Thyroid gland (tissue), 4 donors: Measurements from ENCODE around the gene GPR156. TPM values are rescaled to one million over a fixed set of nuclear protein-coding genes. Genes with fewer than 3 reads are reported as not detected.
A peak's percentile ranks its signal among the peaks of the same experiment; 100 is the strongest.
"Not testable (repeated sequence)": the region's sequence is repeated elsewhere in the genome, so short reads cannot be mapped to it uniquely, and the experiment has no call there.

ENCODE experiments used
- DNase-seq, 2 donors: peaks; one replicate each; pipeline ENCODE4 v3.0.0-alpha.2; 2019
- H3K27ac ChIP-seq, 3 donors: fragments of 200-600 bp; sonication (generic); 1 replicate in 2 of 3; 2 replicates in 1 of 3; pipeline ENCODE4 v1.5.1; 2016 to 2019; ENCODE audit warnings: mild to moderate bottlenecking in 1 of 3, moderate library complexity in 1 of 3
- H3K27me3 ChIP-seq: fragments of 200-600 bp; sonication (generic); one replicate; pipeline ENCODE4 v1.5.1; 2019
- H3K36me3 ChIP-seq, 2 donors: fragments of 200-600 bp; sonication (generic); one replicate each; pipeline ENCODE4 v1.5.1; 2016 to 2019
- H3K4me1 ChIP-seq, 2 donors: fragments of 200-600 bp; sonication (generic); one replicate each; pipeline ENCODE4 v1.5.1; 2017 to 2019
- H3K4me3 ChIP-seq, 3 donors: fragments of 200-600 bp; sonication (generic); replicated peaks in 1 of 3; 1 replicate in 2 of 3; 2 replicates in 1 of 3; pipeline ENCODE4 v1.5.1; 2016; ENCODE audit warnings: mild to moderate bottlenecking in 1 of 3
- H3K9me3 ChIP-seq: fragments of 200-600 bp; sonication (generic); one replicate; pipeline ENCODE4 v1.5.1; 2017
- POLR2A ChIP-seq, 2 donors: fragments of 450-650 bp; IDR thresholded peaks; one replicate each; pipeline ENCODE4 v1.6.1; 2017; ENCODE audit warnings: antibody characterized with exemption in 2 of 2, mild to moderate bottlenecking in 2 of 2, moderate library complexity in 1 of 2
- WGBS, 2 donors: methylation state at CpG; one replicate each; pipeline ENCODE4 v1.1.5; 2017; 5-methylcytosine and 5-hydroxymethylcytosine counted together
- intact Hi-C: fragments of 100-400 bp; cut with DNase I; formaldehyde crosslinking; loops from one replicate; pipeline ENCODE4 v1.15.1; 2023
- total RNA-seq, 4 donors: library from RNA; depleted of rRNA; stranded (reverse); fragments of >200 nt; gene quantifications; one replicate each; pipeline ENCODE4 v1.2.3, GENCODE V29; 2016
- TF ChIP-seq, protein P1 (sequence below), 6 experiments: fragments of 200-600 bp in 3 of 6; fragments of 450-650 bp in 3 of 6; sonication (generic) in 3 of 6; IDR thresholded peaks; one replicate each; pipeline ENCODE4 v1.5.1; 2016 to 2019; ENCODE audit warnings: antibody characterized with exemption in 6 of 6, mild to moderate bottlenecking in 2 of 6, inconsistent platforms in 1 of 6, moderate library complexity in 1 of 6

GPR156 gene
- total RNA-seq, result not detected

DNA sequence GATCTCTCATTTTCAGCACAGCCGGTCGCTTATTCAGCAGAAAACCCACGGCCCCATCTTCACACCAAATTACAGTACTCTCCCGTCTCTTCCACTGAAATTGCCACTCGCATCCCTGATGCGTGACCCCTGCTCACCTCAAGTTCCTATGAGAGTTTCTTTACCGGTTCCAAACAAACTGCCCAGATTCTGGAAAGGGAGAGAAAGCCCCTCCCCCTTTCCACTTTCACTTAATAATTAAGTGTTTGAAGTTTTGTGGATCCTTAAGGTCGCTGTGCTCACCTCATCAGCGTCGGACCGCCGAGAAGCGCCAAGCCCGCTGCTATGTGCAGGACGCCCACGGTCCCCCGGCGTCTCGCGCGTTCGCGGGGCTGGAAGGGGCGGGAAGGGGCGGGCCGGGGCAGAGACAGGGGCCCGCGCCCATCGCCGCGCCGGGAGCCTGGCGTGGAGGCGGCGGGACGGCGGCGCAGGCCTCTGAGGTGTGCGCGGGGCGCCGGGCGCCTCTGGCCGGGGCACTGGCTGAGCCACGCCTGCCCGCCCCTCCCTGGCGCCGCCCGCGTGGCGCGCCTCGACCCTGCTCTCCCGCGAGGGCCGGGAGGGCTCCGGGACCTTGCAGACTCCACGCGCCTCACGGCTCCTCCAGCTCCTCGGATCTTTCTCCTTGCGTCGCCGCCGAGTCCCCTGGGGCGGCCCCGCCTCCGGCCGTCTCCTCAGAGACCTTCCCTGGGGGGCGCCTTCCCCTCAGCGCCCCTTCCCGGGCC, at the start of gene GPR156:
Gene GPR156 (minus strand): TSS at position 476 of the 761 bp plus-strand sequence. CDS start 41,124 bp downstream, outside the sequence.
- 6 to 13% methylated on average over 14 to 43 of the region's 72 CpGs for WGBS, 2 donors
- Histone ChIP-seq H3K27ac (no peak within 1 kb of the TSS), H3K9me3 (no peaks in the 10 kb centered on the region), H3K4me1 (peaks cover 3 to 4% of the 10 kb centered on the region in 2 donors), H3K4me3 (peak within 1 kb of the TSS in 2 of 3 donors; percentile 18 to 31), H3K36me3 (no peaks in the 10 kb centered on the region), H3K27me3 (no peaks in the 10 kb centered on the region)
- intact Hi-C loops, result no loop called here
- TF ChIP-seq POLR2A (IDR thresholded peaks at IDR 0.05), result no peak
- TF ChIP-seq, protein P1, sequence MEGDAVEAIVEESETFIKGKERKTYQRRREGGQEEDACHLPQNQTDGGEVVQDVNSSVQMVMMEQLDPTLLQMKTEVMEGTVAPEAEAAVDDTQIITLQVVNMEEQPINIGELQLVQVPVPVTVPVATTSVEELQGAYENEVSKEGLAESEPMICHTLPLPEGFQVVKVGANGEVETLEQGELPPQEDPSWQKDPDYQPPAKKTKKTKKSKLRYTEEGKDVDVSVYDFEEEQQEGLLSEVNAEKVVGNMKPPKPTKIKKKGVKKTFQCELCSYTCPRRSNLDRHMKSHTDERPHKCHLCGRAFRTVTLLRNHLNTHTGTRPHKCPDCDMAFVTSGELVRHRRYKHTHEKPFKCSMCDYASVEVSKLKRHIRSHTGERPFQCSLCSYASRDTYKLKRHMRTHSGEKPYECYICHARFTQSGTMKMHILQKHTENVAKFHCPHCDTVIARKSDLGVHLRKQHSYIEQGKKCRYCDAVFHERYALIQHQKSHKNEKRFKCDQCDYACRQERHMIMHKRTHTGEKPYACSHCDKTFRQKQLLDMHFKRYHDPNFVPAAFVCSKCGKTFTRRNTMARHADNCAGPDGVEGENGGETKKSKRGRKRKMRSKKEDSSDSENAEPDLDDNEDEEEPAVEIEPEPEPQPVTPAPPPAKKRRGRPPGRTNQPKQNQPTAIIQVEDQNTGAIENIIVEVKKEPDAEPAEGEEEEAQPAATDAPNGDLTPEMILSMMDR (IDR thresholded peaks at IDR 0.05), result no peak
- DNase-seq, result peak in 1 of 2 donors; percentile 8

DNA sequence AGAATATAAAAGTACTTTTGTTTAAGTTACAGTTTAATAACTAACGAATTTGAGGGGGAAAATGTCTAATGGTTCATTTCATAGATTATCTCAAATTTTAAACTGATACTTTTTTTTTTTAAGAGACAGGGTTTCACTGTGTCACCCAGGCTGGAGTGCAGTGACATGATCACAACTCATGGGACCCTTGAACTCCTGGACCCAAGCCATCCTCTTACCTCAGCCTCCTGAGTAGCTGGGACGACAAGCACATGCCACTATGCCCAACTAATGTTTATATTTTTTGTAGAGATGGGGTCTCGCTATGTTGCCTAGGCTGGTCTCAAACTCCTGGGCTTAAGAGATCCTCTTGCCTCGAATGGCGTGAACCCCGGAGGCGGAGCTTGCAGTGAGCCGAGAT, 47.6 kb upstream of the GPR156 start:
- no peak for DNase-seq
- TF ChIP-seq, protein P1 (IDR thresholded peaks at IDR 0.05), result no peak
- TF ChIP-seq POLR2A (IDR thresholded peaks at IDR 0.05), result no peak
- Histone ChIP-seq H3K4me3 (no peak overlapping the region), H3K36me3 (peaks cover 19 to 26% of the 10 kb centered on the region in 2 donors), H3K9me3 (no peaks in the 10 kb centered on the region), H3K27me3 (no peaks in the 10 kb centered on the region), H3K4me1 (no peaks in the 10 kb centered on the region), H3K27ac (no peak overlapping the region)
- 92 to 96% methylated on average over 8 of the region's 8 CpGs for WGBS, 2 donors
- intact Hi-C loops, result no loop called here

DNA sequence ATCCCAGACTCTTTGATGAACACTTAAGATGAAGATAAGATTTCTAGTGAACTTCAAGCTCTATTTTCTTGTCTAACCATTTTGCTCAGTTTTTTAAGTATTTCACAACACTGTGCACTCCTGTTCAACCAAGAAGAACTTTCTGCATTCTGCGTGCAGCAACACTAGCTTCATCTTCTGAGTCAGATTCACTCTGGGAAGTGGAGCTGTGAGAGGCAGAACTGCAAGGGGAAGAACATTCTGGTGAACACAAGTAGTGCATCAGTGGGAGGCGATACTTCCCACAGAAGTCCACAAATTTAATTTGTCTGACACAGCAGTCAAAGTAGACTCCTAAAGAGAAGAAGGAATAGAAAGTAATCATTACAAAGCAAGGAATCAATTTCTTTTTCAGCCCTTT, 46.1 kb upstream of the GPR156 start:
- WGBS, 2 donors, result 93 to 98% methylated on average over 2 of the region's 2 CpGs
- intact Hi-C loops, result no loop called here
- Histone ChIP-seq H3K36me3 (peaks cover 19 to 26% of the 10 kb centered on the region in 2 donors), H3K27ac (no peak overlapping the region), H3K4me3 (no peak overlapping the region), H3K9me3 (no peaks in the 10 kb centered on the region), H3K4me1 (no peaks in the 10 kb centered on the region), H3K27me3 (no peaks in the 10 kb centered on the region)
- TF ChIP-seq, protein P1 (IDR thresholded peaks at IDR 0.05), result no peak
- no peak for TF ChIP-seq POLR2A (IDR thresholded peaks at IDR 0.05)
- no peak for DNase-seq

DNA sequence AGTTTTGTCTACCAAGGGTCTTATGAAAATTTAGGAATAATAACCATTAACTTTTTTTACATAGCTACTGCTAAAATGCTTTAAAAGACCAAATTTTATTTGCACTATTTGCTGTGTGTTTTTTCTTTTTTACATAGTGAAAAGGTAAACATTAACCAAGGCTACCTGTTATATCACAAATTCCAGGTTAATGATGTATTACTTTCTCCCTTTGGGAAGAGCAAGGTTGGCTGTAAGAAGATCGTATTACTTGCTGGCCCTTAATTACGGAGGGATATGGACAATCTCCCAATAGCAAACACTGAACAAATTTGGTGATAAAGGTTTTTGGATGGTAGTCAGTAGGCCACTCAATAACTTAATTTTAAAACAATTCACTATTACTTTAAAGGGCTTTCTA, 41.8 kb upstream of the GPR156 start:
- H3K4me3 ChIP-seq, result no peak overlapping the region
- H3K27me3 ChIP-seq, result no peaks in the 10 kb centered on the region
- H3K36me3 ChIP-seq, result peaks cover 18 to 19% of the 10 kb centered on the region in 2 donors
- 95% methylated on average over 2 of the region's 2 CpGs for WGBS, 2 donors
- DNase-seq, result no peak
- no peaks in the 10 kb centered on the region for H3K9me3 ChIP-seq
- H3K27ac ChIP-seq, result no peak overlapping the region
- intact Hi-C loops, result no loop called here
- H3K4me1 ChIP-seq, result no peaks in the 10 kb centered on the region
- no peak for TF ChIP-seq POLR2A (IDR thresholded peaks at IDR 0.05)
- TF ChIP-seq, protein P1 (IDR thresholded peaks at IDR 0.05), result no peak

DNA sequence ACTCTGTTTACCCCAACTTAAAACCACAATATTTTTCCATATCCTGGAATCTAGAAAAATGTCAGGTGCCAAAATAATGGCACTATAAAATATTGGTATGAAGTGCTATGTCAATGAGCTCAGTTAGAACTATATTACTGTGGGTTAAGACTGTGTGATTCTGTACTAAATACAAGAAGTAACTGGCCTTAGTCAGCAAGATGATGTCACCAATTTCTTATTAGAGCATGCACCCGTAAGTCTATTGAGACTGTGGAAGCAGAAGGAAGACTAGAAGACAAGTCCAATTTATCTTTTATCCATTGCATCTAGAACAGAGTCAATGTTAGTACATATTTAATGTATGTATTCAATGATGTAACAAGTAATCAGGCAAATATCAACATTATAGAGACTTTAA, 39.2 kb upstream of the GPR156 start:
- WGBS, 2 donors, result 70 to 77% methylated on average over 1 of the region's 1 CpG
- no peak for DNase-seq
- H3K4me1 ChIP-seq, result no peaks in the 10 kb centered on the region
- TF ChIP-seq, protein P1 (IDR thresholded peaks at IDR 0.05), result no peak
- TF ChIP-seq POLR2A (IDR thresholded peaks at IDR 0.05), result no peak
- H3K4me3 ChIP-seq, result no peak overlapping the region
- H3K27ac ChIP-seq, result no peak overlapping the region
- intact Hi-C loops, result no loop called here
- H3K9me3 ChIP-seq, result no peaks in the 10 kb centered on the region
- peaks cover 5 to 8% of the 10 kb centered on the region in 2 donors for H3K36me3 ChIP-seq
- H3K27me3 ChIP-seq, result no peaks in the 10 kb centered on the region

DNA sequence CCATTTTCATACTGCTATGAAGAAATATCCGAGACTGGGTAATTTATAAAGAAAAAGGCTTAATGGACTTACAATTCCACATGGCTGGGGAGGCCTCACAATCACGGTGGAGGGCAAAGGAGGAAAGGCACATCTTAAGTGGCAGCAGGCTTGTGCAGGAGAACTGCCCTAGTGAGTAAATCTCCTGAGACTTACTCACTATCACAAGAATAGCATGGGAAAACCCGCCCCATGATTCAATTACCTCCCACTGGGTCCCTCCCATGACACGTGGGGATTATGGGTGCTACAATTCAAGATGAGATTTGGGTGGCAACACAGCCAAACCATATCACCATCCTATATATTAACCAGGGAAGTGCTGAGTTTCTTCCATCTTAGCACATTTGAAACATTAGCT, 38.7 kb upstream of the GPR156 start:
- H3K27ac ChIP-seq, DNase-seq, intact Hi-C loops, H3K9me3 ChIP-seq, H3K27me3 ChIP-seq, H3K36me3 ChIP-seq, H3K4me1 ChIP-seq, H3K4me3 ChIP-seq: not testable (repeated sequence)
- WGBS, 2 donors, result 87 to 93% methylated on average over 4 of the region's 4 CpGs
